Kidney (tissue), 14 donors: ENCODE measurements around the gene ADD2. TPM values are rescaled to one million over a fixed set of nuclear protein-coding genes. Genes with fewer than 3 reads are reported as not detected.

Source experiments
- DNase-seq, 5 donors: peaks; one replicate each; pipeline ENCODE4 v3.0.0-alpha.2; 2013 to 2020
- FAIRE-seq: peaks from 2 replicates; lab custom pipeline; 2012; peaks lifted over from hg19 to GRCh38; lab: Jason Lieb, UNC
- H3K27ac ChIP-seq, 2 donors: one replicate each; pipeline ENCODE4 v1.7.0; 2013; ENCODE audit warnings: low read depth in 2 of 2, low read length in 2 of 2, inconsistent platforms in 1 of 2
- H3K27me3 ChIP-seq: one replicate; pipeline ENCODE4 v1.7.1; 2013; ENCODE audit warnings: low read length, inconsistent platforms; ENCODE audit not compliant: control insufficient read depth, insufficient read depth
- H3K36me3 ChIP-seq, 3 donors: one replicate each; pipeline versions ENCODE4 v1.7.0 to v1.7.1; 2013; ENCODE audit warnings: low read length in 3 of 3, control low read depth in 1 of 3, inconsistent platforms in 1 of 3; ENCODE audit not compliant: insufficient read depth in 3 of 3, control insufficient read depth in 2 of 3
- H3K4me1 ChIP-seq, 3 donors: one replicate each; pipeline versions ENCODE4 v1.7.0 to v1.7.1; 2013; ENCODE audit warnings: low read length in 3 of 3, inconsistent platforms in 1 of 3, low read depth in 1 of 3; ENCODE audit not compliant: control insufficient read depth in 2 of 3, insufficient read depth in 2 of 3
- H3K4me3 ChIP-seq, 3 donors: one replicate each; pipeline versions ENCODE4 v1.7.0 to v1.8.1; 2013; ENCODE audit warnings: low read length in 3 of 3, control low read depth in 1 of 3, inconsistent platforms in 1 of 3
- H3K9ac ChIP-seq, 3 donors: one replicate each; pipeline versions ENCODE4 v1.7.0 to v1.7.1; 2013; ENCODE audit warnings: low read length in 3 of 3, control low read depth in 1 of 3, inconsistent platforms in 1 of 3
- H3K9me3 ChIP-seq, 3 donors: one replicate each; pipeline versions ENCODE4 v1.7.0 to v1.7.1; 2013; ENCODE audit warnings: low read length in 3 of 3, control low read depth in 1 of 3, inconsistent platforms in 1 of 3; ENCODE audit not compliant: control insufficient read depth in 2 of 3, insufficient read depth in 1 of 3
- CTCF ChIP-seq: IDR thresholded peaks from 3 replicates; pipeline ENCODE4 v1.5.1; 2012; ENCODE audit warnings: mild to moderate bottlenecking, moderate library complexity, borderline replicate concordance; ENCODE audit not compliant: insufficient read depth; ENCODE audit errors: extremely low read depth
- intact Hi-C: fragments of 100-400 bp; cut with DNase I; formaldehyde crosslinking; loops from one replicate; pipeline ENCODE4 v1.11.1; 2022
- polyA plus RNA-seq: library from polyadenylated mRNA; stranded (reverse); fragments of 350-450 nt; fragmentation: Illumina TruSeq; extraction: RNeasy Lipid Tissue Mini Kit (QIAGEN cat#74804); gene quantifications from one replicate; pipeline ENCODE4 v1.2.3, GENCODE V29; 2014; ENCODE audit warnings: low read depth, low replicate concordance; ENCODE audit not compliant: insufficient read depth
- total RNA-seq: library from RNA; stranded (reverse); fragmentation: NEBNext Ultra II Directional; extraction: Animal tissue kit (Norgen Biotek cat#: 25700); gene quantifications from one replicate; pipeline ENCODE4 v1.2.1, GENCODE V29; 2021
- donor health status: control.
- donor health status: control.
- donor health status: control.
- donor health status: control.
- donor health status: control.
- donor health status: DM: yes; HTN: yes; CAD: no.
- donor health status: Normal renal cell carcinoma (clear cell type).

ADD2 gene
- total and polyA plus RNA-seq, 2 donors from 2014 or later: 2.9 TPM; not detected in 1

- Histone ChIP-seq H3K36me3 (no peaks in the 10 kb centered on the region), H3K4me1 (no peaks in the 10 kb centered on the region), H3K4me3 (no peak overlapping the region), H3K27me3 (no peaks in the 10 kb centered on the region), H3K9me3 (no peaks in the 10 kb centered on the region), H3K27ac (no peak overlapping the region), H3K9ac (no peak overlapping the region)
- FAIRE-seq: no peak
- DNase-seq: peak in 1 of 5 donors; percentile 9
- intact Hi-C loops: no loop called here
- TF ChIP-seq CTCF: no peak
These were observed 97.8 kb downstream of the ADD2 start for GRCh38 chr2:70670202-70670601.

GRCh38 chr2:70668911-70669310 lies 99.1 kb downstream of the ADD2 start:
- H3K27me3 ChIP-seq: no peaks in the 10 kb centered on the region
- intact Hi-C loops: no loop called here
- H3K9me3 ChIP-seq: no peaks in the 10 kb centered on the region
- H3K4me3 ChIP-seq: no peak overlapping the region
- TF ChIP-seq CTCF: no peak
- H3K36me3 ChIP-seq: no peaks in the 10 kb centered on the region
- FAIRE-seq (no peak), DNase-seq (peak in 1 of 5 donors; percentile 17)
- no peaks in the 10 kb centered on the region for H3K4me1 ChIP-seq
- no peak overlapping the region for H3K27ac ChIP-seq
- H3K9ac ChIP-seq: no peak overlapping the region

- no peak overlapping the region for H3K9ac ChIP-seq
- H3K36me3 ChIP-seq: no peaks in the 10 kb centered on the region
- no peak overlapping the region for H3K4me3 ChIP-seq
- intact Hi-C loops: no loop called here
- no peaks in the 10 kb centered on the region for H3K9me3 ChIP-seq
- H3K4me1 ChIP-seq: no peaks in the 10 kb centered on the region
- no peak for TF ChIP-seq CTCF
- DNase-seq (peak in 1 of 5 donors; percentile 13), FAIRE-seq (no peak)
- H3K27me3 ChIP-seq: no peaks in the 10 kb centered on the region
- H3K27ac ChIP-seq: no peak overlapping the region
These were observed 99.6 kb downstream of the ADD2 start for GRCh38 chr2:70668432-70668831.

- no peak for DNase-seq
- H3K4me3 ChIP-seq: no peak overlapping the region
These were observed 103.5 kb downstream of the ADD2 start for GRCh38 chr2:70664525-70664924.

More at GRCh38 chr2:70664525-70664924, 103.5 kb downstream of the ADD2 start:
- no peaks in the 10 kb centered on the region for H3K9me3 ChIP-seq
- no peaks in the 10 kb centered on the region for H3K27me3 ChIP-seq
- H3K4me1 ChIP-seq: no peaks in the 10 kb centered on the region
- no peak overlapping the region for H3K9ac ChIP-seq
- no peak overlapping the region for H3K27ac ChIP-seq
- TF ChIP-seq CTCF: no peak
- intact Hi-C loops: no loop called here
- no peak for FAIRE-seq
- no peaks in the 10 kb centered on the region for H3K36me3 ChIP-seq
